GM18868 (cell line): ENCODE results near the gene TSFM.

Experiments
- ATAC-seq: cut with Tn5 transposase; IDR thresholded peaks from one replicate; pipeline ENCODE4 v1.9.1; 2021; ENCODE audit warnings: mild to moderate bottlenecking, moderate library complexity; ENCODE audit not compliant: unreplicated experiment

Gene TSFM

GRCh38 chr12:57782608-57783465, at the start of gene TSFM:
Gene TSFM, plus strand, starts transcription at chr12:57782787. Its CDS starts 15 bp downstream, at chr12:57782802.
- peak; percentile 84 for ATAC-seq

GRCh38 chr12:57733928-57734327, 48.7 kb upstream of the TSFM start:
- ATAC-seq: no peak

GRCh38 chr12:57734591-57734990, 48.0 kb upstream of the TSFM start:
- no peak for ATAC-seq

- ATAC-seq: no peak
Observed at GRCh38 chr12:57735198-57735855, 47.3 kb upstream of the TSFM start.

- ATAC-seq: no peak
Observed at GRCh38 chr12:57735952-57736740, 46.4 kb upstream of the TSFM start.

- no peak for ATAC-seq
Observed at GRCh38 chr12:57736741-57737466, 45.7 kb upstream of the TSFM start.

GRCh38 chr12:57737467-57738460, 44.8 kb upstream of the TSFM start:
- no peak for ATAC-seq

GRCh38 chr12:57738661-57739237, 43.8 kb upstream of the TSFM start, which contains the start of gene AGAP2:
Gene AGAP2, minus strand, starts transcription at chr12:57738742. Its CDS starts 496 bp downstream, at chr12:57738246.
- no peak for ATAC-seq

GRCh38 chr12:57739387-57739786, 43.2 kb upstream of the TSFM start:
- no peak for ATAC-seq

GRCh38 chr12:57739914-57740538, 42.6 kb upstream of the TSFM start:
- no peak for ATAC-seq

GRCh38 chr12:57740656-57741412, 41.8 kb upstream of the TSFM start:
- ATAC-seq: peak; percentile 47

GRCh38 chr12:57741413-57741789, 41.2 kb upstream of the TSFM start:
- ATAC-seq: no peak

- peak; percentile 68 for ATAC-seq
Observed at GRCh38 chr12:57741844-57742738, 40.5 kb upstream of the TSFM start.

- no peak for ATAC-seq
Observed at GRCh38 chr12:57743769-57744168, 38.8 kb upstream of the TSFM start.

- ATAC-seq: peak; percentile 42
Observed at GRCh38 chr12:57744194-57744776, 38.3 kb upstream of the TSFM start.

- ATAC-seq: peak; percentile 80
Observed at GRCh38 chr12:57744777-57745484, 37.7 kb upstream of the TSFM start, which contains the start of gene TSPAN31. Gene TSPAN31, plus strand, starts transcription at chr12:57745039. Its CDS starts 116 bp downstream, at chr12:57745155.
